HT1080 (cell line): ENCODE data around the gene ZNF267. TPM values are rescaled to one million over a fixed set of nuclear protein-coding genes. Genes with fewer than 3 reads are reported as not detected.
"Not testable (repeated sequence)": the region's sequence is repeated elsewhere in the genome, so short reads cannot be mapped to it uniquely, and the experiment has no call there.

Experiments used
- DNase-seq: peaks from one replicate; pipeline ENCODE4 v3.0.0-alpha.2; 2015; ENCODE audit warnings: low read depth
- polyA plus RNA-seq, 2 experiments: library from polyadenylated mRNA; depleted of rRNA; stranded (reverse); fragments of >200 nt; gene quantifications; 2 replicates each; pipeline ENCODE4 v1.2.3, GENCODE V29; 2015
- total RNA-seq: library from RNA; depleted of rRNA; stranded (reverse); fragments of >200 nt; shearing (Covaris generic); gene quantifications from 2 replicates; pipeline ENCODE4 v1.2.3, GENCODE V29; 2014; rRNA removed

ZNF267 gene
- total RNA-seq, result 11.1 and 11.5 TPM in 2 replicates
- polyA plus RNA-seq (2015; cell fraction: cytosol; rRNA removed), result 7.2 and 7.7 TPM in 2 replicates
- polyA plus RNA-seq (2015; cell fraction: nucleus; rRNA removed), result 11.5 and 12.5 TPM in 2 replicates

- peak; percentile 87 for DNase-seq
Observed at GRCh38 chr16:31873556-31874365, at the start of gene ZNF267. ZNF267 (plus strand) TSS chr16:31873807; CDS start chr16:31873967, 160 bp downstream.

GRCh38 chr16:31833047-31833446, 40.6 kb upstream of the ZNF267 start:
- no peak for DNase-seq

GRCh38 chr16:31836396-31836795, 37.2 kb upstream of the ZNF267 start:
- DNase-seq, result not testable (repeated sequence)

DNA sequence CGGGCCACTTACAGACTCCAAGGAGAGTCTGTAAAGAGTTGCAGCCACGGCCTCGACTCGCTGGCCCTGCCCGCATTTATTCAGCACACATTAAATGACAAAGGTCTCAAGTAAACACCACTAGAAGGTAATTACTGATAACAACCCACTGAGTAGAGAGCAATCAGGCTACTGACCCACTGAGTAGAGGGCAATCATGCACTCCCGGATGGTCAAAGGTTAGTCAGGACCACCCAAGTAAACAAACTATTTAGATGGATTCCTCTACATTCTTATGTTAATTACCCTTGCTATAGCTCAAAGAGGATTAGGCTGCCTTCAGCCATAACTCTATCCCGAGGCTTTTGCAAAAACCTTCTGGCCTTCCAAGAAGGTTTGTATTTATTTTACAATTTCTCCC, 30.7 kb upstream of the ZNF267 start:
- DNase-seq, result no peak

- DNase-seq, result not testable (repeated sequence)
Observed at GRCh38 chr16:31848572-31848971, 25.0 kb upstream of the ZNF267 start.

GRCh38 chr16:31853291-31853690, 20.3 kb upstream of the ZNF267 start:
- no peak for DNase-seq

GRCh38 chr16:31860508-31860907, 13.1 kb upstream of the ZNF267 start:
- DNase-seq, result no peak

- DNase-seq, result no peak
Observed at GRCh38 chr16:31861455-31861854, 12.2 kb upstream of the ZNF267 start.

- DNase-seq, result no peak
Observed at GRCh38 chr16:31862761-31863160, 10.8 kb upstream of the ZNF267 start.

- DNase-seq, result no peak
Observed at GRCh38 chr16:31868164-31868563, 5.4 kb upstream of the ZNF267 start.

DNA sequence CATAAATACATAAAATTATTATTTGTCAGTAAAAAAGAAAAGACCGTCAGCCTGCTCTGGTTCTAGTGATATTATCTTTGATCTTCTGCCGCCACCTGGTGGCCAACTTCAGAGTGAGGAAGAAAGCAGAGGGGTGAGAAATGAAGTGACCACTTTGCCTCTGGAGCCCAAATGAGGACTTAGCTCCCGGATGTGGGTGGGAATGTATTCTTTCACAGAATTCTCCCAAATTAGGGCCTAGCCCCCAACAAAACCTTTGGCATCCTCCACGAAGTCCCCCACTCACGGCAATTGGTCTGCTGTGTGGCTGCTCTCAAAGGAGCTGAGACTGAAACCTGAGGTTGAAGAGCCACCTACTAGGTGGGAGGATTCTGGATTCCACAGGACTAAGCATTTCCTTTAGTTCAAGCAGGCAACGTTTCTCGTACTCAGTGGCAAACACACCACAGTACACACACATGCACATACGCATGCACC, 4.9 kb upstream of the ZNF267 start:
- peak; percentile 75 for DNase-seq

- peak; percentile 96 for DNase-seq
Observed at GRCh38 chr16:31869511-31870201, 4.0 kb upstream of the ZNF267 start.

GRCh38 chr16:31870809-31871208, 2.8 kb upstream of the ZNF267 start:
- no peak for DNase-seq

DNA sequence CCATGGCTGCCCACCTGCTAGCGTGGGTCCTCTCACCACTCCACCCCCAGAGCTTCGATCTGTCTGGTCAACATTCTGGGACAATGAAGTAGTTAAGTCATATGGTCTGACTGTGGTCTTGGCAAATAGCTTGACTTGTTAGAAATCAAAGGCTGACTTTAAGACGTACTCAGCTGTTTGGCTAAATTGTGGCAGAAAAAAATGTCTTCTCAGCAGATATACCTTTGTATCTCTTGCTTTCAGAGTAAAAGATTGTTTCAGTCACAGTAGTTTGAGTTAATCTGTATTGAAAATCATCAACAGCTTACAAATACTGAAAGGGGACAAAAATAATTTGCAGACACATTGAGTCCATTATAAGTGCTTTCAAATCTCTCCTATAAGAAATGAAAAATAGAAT, 2.1 kb upstream of the ZNF267 start:
- DNase-seq, result no peak

DNA sequence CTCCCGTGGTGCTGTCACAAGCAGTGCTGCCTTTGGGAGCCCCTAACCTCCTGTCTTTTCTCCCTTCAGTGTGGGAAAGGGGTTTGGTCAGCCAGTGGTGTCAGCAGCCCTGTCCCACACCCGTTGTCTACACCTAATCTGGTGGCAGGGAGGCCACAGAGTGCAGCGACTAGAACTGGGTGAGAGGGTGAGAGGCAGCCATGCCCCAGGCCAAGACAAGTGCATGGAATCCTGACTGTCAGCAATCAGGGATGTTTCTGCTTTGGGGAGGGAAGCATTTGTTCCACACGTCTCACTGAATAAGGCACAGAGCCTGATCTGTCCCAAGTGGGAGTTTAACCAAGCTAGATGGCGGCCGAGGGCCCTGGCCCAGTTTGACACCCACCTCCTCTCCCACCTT, 1.4 kb upstream of the ZNF267 start:
- no peak for DNase-seq

DNA sequence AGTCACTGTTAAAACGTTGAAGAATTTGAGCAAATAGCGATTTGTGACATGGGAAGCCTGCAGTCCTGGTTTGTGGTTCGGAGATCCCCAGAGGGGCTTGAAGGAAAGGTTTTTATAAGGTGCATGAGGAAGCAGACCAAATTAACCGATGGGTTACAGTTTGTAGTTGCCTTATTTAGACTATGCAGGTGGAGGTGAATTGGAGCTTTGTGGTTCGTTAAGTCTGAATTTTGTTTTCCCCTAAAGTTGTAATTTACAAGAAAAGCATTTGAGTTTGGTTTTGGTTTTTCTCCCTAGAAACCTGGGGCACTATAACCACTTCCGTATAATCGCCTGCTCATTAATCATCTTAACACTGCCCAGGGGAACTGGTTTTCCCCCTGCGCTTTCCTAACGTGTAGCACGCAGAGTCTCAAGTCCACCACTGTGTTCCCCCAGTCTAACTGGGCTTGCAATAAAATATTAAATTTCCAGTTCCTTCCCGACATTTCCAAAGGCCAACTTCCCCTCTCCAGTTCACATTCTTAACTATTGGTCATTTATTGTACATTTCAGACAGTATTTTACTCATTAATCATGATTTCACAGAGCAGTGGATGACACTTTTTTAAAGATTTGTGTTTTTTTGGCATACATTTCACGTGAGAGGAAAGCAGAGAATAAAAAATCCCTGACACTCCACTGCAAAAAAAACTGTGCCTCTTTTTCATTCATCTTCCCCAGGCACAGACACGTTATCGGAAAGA, 932 bp downstream of the ZNF267 start:
- DNase-seq, result peak; percentile 24

DNA sequence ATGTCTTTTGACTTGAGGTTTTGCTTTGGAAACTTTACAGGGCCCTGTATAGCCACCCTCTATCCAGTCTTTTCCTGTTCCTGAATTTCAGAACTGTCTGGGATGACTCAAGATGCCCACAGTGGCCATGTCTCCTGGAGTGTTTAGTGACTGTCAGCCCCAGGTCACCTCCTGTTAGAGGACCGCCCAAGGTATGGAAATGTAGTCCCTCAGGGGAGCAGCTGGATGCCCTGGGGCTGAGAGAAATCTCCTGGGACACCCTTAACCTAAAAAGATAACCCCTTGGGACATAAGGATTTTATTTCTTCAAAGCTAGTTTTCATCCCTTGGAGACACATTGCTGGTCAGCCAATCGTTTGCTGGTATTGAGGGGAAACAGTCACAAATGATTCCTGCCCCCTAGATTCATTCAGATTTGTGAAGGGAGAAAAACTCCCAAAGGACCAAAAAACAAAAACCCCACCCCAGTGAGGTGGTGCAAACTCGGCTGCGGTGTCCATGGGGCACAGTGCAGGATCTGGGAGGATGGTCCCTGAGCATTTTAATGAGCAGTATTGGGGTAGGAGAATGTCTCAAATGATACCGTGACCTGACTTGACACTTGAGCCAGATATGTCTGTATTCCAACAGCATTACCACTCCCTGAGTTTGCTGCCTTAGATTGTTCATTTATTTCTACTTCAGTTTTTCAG, 1.7 kb downstream of the ZNF267 start:
- peak; percentile 18 for DNase-seq

DNA sequence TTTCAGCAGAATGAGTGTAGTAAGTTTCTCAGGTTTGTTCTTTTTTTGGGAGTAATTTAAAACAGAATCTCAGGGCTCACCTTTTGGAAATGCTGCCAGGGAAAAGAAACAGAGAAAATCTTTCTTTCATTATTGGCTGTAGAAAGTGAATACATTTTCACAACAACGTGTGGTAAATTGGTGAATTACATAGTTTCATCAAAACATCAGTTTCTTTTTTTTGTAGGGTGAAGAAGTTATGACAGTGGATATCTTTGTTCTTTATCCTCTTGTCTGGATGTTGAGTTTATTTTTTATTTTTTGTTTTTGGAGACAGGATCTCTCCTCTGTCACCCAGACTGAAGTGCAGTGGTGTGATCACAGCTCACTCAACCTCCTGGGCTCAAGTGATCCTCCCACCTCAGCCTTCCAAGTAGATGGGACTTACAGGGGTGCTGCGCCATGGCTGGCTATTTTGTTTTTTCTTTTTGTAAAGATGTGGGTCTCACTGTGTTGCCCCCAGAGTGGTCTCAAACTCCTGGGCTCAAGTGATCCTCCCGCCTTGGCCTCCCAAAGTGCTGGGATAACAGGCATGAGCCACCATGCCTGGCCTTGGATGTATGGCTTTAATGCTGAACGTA, 2.4 kb downstream of the ZNF267 start:
- DNase-seq, result no peak

GRCh38 chr16:31876951-31877828, 3.6 kb downstream of the ZNF267 start:
- DNase-seq, result peak; percentile 89
